Stimulated activated CD4-positive, alpha-beta T cell treated with anti-CD3 and anti-CD28 coated beads, Interleukin-1b, Interleukin-23, amount 100 ng/mL, for 4 hours (primary cell): ENCODE measurements around the gene SEPTIN10.
"Not testable (repeated sequence)": the region's sequence is repeated elsewhere in the genome, so short reads cannot be mapped to it uniquely, and the experiment has no call there.

Experiments used
- DNase-seq, 2 donors: peaks; one replicate each; pipeline ENCODE4 v3.0.0-alpha.2; 2020; ENCODE audit warnings: low read depth in 2 of 2

SEPTIN10 gene

DNA sequence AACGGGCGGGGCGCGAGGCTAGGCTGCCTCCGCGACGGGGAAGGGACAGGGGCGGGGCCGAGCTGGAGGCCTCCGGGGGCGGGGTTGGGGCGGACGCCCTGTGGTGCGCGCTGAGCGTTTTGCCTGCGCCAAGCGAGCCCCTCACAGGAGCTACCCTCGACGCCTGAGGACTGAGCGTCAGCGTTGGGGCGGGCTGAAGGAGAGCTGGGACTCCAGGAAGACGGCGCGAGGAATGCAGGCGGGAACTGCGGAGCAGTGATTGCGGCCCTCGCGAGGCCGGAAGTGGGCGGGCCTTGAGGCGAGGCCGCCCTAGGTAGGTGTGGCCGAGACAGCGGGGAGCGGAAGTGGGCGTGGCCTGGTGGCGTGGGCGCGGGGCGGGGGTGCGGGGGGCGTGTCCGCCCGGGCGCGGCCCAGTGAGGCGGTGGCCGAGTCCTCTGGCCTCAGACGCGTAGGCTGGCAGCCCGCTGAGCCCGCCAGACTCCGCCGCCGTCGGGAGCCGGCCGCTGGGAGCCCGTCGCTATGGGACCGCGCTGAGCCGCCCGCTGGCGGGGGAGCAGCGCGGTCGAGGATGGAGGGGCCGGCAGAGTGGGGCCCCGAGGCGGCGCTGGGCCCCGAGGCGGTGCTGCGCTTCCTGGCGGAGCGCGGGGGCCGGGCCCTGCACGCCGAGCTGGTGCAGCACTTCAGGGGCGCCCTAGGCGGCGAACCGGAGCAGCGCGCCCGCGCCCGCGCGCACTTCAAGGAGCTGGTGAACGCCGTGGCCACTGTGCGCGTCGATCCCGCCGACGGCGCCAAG is at the start of gene SEPTIN10, which contains the start of gene SOWAHC:
TSS of gene SEPTIN10 (minus strand) at position 45 of the 793 bp plus-strand sequence. CDS start 139 bp downstream, outside the sequence.
TSS of gene SOWAHC (plus strand) at position 443 of the 793 bp plus-strand sequence. CDS start at position 569, 126 bp downstream.
- peak; percentile 68 to 70 for DNase-seq

DNA sequence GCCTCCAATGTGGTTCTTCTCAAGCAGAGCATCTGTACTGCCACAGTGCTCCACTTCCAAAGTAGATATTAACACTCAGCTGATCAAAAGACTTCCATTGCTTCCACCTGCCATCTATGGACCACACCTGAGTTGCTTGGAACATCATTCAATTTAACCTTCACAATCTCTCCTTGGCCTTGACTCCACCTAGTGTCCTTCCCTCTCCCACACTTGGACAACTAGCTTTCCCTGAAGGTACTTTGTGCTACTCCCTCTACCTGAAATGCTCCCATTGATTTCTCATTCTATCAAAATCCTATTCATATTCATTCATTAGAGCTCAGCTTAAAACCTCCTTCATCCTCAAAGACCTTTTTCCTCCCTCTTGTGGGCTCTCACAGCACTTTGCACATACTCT is 49.1 kb upstream of the SEPTIN10 start:
- DNase-seq = no peak

DNA sequence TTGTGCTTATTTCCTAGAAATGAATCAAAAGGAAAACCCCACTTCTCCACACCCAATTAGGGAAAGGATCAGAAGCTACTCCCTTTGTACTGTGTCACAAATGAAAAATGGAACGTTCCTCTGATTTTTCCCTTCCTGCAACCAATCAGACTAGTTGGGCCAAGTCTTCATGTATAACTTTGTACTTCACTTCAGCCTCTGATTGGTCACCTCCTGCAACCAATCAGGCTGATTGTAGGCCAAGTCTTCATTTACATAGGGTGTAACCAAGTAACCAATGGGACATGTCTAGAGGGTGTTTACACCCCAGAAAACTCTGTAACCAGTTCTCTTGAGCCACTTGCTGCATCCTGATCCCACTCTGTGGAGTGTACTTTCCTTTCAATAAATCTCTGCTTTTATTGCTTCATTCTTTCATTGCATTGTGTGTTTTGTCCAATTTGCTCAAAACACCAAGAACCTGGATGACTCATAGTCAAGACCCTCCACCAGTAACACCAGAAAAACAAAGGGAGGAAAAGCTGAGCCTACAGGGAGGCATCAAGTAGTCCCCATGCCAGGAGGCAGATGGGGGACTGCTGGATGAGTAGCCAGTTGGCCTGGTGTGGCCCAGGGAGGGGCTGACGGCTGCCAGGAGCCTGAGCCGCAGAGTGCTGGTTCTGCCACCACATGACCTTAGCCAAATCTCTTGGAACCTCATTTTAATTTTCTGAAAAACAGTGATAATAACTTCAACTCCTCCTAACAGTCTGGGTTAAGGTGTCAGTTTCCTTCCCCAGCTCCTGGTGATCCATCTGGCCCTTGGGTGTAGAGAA is 46.5 kb upstream of the SEPTIN10 start:
- no peak for DNase-seq

DNA sequence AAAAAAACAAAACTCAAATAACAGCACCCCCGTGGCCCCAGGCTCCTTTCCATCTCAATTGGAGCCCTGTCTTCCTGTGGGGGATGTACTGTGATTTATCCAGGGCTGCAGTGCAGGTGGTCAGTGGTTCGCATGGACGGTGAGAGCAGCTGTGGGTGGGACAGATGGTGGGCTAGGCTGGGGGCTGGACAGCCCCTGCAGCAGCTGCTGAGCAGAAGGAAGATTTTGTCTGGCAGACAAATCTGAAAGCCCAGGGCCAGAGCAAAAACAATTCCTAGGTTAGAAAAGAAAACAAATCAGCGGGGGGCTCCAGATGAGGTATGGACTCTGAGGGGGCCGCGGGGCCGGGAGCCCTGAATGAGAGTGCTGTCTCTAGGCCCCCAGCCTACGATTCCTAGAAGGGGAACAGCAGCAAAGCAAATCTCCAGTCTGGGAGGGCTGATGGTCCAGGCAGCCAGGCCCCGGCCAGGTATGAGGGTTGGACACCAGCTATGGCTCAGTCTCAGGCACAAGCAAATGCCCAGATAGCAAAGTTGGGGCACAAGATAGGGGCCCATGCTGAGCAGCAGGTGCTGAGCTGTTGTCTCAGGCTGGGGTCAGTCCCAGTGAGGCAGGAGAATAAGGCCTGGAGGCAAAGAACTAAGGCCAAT is 45.8 kb upstream of the SEPTIN10 start:
- DNase-seq = no peak

DNA sequence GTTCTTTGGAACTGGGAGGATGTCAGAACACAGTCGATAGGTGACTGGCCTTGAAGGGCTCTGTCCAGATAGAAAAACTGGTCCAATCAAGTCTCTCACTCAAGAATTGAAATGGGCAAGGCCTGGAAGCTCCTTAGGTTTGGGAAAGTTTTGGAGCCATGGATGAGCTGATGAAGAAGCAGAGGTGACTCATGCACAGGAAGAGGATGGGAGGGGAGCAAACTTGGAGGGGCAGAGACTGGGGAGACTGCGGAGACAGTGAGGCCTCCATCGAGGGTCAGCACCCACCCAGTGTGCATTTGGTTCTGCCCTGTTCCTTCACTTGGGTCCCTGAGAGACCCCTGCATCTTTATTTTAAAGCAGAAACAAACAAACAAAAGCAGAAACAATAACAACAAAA is 41.5 kb upstream of the SEPTIN10 start:
- DNase-seq = no peak

DNA sequence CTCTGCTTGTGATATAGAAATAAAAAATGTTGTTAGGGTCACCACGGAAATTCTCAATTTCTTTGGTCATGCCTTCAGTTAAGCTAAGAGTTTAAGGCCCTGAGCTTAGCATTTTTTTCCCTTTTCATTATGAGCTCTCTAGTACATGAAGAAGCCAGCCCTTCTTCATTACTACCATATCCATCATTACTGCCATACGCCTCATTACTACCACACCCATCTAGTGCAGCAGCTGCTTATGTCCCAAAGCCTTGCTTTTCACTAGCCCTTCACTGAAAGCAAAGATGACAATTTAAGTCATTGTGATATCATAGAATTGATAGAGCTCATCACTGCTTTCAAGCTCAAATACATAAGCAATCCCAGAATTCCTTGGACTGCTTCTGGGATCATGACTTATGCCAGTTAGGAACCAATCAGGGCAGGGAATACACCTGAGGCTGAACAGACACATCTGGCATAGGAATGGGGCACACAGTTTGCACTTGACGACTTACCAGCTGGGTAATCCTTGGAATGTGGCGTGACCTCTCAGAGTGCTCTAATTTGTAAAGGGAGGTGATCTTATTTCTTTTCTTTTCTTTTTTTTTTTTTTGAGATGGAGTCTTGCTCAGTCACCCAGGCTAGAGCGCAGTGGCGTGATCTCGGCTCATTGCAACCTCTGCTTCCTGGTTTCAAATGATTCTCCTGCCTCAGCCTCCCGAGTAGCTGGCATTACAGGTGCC is 40.7 kb upstream of the SEPTIN10 start:
- no peak for DNase-seq

DNA sequence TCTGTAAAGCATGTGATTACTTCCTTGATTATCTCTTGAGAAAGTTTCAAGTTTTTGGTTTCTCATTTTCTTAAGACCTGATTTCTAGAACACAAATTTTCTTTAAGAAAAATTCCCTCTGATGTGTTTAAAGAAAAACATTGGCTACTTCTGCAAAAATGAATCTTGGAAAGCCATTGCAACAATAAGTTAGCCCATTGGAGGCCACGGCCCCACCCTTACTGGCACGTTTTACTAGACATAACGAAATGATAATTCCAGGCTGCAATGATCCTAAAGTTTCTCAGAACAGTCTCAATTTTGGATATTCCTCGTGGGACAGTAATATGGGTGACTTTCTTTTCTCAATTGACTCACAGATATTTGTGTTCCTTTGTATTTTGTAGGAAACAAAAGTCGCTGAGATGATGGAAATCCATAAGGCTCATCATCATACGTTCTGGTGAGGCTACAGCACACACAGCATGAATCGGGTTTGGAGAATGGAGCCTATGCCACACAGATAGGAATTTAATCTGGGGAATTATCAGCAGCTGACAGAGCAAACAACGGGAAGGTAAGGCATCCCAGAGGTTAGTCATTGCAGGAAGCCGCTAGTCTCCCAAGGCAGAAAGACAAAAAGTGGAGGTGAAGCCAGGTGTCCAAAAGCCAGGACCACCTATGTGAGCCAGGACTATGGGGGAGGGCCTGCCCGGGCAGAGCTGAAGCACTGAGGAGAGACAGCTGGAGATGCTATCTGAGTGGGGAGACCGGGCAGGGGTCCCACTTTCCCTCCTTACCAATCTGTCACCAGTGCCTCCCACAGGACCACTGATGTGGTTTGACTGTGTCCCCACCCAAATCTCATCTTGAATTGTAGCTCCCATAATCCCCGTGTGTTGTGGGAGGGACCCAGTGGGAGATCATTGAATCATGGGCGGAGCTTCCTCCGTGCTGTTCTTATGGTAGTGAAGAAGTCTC is 36.2 kb upstream of the SEPTIN10 start:
- DNase-seq = no peak

DNA sequence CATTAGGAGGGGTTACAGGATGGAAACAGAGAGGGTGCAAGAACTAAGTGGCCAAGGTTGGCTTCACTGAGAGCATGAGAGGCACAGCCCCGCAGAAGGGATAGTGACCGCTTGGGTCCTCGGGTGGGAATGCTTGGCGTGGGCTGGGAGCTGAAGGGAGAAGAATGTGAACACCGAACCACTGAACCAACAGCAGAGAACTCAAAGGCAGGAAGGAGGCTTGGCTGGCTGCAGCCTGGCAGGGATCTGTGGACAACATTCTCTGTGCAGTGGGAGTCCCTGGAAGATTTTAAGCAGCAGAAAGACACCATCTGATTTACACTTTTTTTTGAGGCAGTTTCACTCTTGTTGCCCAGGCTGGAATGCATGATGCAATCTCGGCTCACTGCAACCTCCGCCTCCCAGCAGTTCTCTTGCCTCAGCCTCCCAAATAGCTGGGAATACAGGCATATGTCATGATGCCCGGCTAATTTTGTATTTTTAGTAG is 34.3 kb upstream of the SEPTIN10 start:
- DNase-seq = no peak

DNA sequence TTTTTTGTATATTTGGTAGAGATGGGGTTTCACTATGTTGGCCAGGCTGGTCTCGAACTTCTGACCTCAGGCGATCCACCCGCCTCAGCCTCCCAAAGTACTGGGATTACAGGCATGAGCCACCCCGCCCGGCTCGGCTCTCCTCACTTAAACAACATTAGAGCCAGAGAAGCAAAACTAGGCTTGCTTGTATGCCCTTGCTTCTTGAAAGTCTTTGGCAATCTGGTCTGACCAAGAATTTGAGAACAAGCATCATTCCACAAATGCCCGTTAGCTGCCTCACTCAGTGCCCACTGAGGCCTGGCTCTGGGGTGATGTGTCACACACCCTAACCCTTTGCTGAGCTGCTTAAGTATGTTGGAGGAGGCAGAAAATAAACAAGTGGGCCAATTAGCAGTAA is 33.9 kb upstream of the SEPTIN10 start:
- no peak for DNase-seq

DNA sequence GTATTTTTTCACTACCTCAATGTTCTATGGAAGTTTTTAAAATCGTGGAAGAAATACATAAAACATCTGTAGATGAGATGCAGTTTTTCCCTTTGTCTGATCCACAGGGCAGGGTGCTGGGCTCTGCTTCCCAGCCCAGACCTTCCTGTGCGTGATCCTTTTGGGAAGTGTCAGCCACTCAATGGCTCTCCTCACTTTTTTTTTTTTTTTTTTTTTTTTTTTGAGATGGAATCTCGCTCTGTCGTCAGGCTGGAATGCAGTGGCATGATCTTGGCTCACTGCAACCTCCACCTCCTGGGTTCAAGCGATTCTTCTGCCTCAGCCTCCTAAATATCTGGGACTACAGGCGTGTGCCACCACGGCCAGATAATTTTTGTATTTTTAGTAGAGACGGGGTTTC is 33.2 kb upstream of the SEPTIN10 start:
- DNase-seq = no peak

DNA sequence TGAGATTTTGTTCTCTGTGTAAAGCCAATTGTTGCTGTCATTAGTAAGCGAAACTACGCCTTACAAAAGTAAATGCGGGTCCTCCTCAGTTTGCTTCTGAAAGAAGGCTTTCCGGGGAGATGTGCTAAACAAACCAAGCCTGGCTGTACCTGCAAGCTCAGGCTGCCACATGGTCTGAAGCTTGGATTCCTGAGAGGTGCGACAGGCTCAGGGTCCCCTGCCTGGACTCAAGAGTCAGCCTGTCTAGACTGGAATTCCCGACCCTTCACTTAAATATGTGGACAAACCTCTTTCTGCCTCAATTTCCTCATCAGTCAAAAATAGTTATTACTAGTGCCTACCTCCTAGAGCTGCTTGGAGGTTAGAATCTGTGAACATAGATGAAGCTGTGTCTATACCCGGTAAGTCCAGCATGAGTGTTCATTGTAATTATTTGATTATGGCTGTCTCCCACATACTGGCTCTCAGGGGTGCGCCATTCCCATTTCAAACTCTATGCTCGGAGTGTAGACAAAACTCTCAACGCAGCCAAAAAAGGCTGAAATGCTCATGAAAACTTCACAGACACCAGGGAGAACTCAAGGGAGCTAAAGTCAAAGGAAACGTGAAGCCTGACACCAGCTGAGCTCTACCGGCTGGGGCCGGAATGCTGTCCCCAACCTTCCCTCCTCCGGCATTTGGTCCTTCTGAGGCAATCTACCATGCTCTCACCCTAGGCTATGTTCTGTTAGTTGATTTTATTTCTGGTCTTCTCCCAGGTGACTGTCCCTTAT is 31.8 kb upstream of the SEPTIN10 start:
- no peak for DNase-seq

DNA sequence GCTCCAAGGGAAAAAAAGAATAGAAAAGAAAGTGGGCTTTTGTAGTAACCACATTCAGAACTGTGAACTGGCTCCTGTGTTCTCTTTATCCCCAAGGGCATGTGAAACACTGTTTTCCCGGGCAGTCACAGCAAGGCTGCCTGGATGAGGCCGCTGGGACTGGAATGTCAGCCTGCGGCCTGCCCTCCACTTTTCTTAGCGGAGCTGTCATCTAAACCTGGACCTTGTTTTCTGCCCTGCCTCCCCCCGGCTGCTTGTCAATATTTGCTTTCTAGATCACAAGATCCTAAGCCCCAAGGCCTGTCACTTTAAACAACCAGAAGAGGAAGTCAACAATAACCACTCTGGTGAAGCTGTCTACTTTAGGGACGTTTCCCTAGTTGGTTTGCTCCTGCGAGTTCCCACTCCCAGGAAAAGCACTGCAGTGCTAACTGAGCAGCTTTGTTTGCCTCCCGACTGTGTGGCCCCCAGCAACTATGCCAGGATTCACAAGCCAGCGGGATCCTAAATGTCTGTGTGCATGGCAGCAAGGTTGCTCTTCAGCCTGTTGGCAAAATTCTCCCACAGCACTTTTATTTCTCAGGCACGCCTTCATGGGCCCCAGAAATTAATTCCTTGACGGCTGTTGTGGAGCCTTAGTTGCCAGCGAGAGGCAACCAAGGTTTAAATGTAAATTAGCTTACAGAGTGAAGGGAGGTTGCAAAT is 31.0 kb upstream of the SEPTIN10 start:
- DNase-seq = no peak

DNA sequence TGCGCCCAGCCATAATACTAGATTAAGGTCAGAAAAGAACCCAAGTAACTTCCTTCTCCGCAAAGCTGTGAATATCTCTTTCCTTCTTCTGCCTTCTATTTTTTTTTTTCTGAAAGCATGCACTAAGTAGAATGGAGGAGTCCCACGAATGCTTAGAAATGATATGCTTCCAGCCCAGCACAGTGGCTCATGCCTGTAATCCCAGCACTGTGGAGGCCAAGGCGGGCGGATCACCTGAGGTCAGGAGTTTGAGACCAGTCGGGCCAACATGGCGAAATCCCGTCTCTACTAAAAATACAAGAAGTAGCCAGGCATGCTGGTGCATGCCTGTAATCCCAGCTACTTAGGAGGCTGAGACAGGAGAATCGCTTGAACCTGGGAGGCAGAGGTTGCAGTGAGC is 26.2 kb upstream of the SEPTIN10 start:
- not testable (repeated sequence) for DNase-seq

DNA sequence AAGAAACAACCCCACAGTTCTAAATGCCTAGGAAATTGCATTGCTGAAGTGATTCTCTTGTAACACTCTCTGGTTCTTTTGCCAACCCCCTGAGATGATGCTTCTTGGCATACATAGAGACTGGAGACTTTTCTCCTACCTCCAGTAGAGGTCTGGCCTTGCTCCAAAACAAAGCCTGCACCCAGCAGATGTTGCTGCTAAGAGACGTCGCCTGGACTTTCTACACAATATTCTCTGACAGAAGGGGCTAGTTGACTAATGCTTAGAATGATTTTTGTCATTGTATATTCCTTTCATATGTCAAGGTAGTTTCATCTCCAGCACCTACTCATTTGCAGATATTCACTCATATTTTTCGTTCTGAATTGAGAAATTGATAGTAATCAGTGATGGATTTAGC is 25.0 kb upstream of the SEPTIN10 start:
- DNase-seq = no peak

DNA sequence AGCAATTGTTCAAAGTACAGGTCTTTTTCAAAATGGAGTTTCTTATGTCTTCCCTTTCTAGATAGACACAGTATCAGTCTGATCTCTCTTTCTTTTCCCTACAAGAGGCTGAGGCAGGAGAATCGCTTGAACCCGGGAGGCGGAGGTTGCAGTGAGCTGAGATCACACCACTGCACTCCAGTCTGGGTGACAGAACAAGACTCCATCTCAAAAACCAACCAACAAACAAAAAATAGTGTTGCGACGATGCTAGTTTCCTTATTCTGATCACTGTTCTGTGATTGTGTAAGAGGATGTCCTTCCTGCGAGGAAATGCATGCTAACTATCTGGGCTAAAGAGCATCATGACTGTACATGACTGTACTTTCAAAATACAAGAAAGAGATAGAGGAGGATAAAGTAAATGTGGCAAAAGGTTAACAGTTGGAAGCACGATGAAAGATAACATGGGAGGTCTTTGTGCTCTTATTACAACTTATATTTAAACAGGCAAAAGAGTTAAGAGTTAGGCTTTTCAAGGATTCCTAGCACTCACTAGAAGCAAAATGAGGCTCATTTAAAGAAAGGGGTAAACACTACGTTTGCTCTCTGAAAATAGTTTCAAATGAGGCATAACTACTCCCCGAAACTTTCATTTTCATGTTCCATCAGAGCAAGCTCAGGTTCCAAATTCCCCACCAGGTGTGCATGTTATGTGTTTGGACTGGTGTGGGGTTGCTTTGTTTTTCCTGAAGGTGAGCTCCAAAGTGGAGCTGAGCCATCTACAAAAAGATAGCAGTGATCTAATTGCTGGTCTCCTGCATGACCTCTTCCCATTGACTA is 24.2 kb upstream of the SEPTIN10 start:
- DNase-seq = no peak

DNA sequence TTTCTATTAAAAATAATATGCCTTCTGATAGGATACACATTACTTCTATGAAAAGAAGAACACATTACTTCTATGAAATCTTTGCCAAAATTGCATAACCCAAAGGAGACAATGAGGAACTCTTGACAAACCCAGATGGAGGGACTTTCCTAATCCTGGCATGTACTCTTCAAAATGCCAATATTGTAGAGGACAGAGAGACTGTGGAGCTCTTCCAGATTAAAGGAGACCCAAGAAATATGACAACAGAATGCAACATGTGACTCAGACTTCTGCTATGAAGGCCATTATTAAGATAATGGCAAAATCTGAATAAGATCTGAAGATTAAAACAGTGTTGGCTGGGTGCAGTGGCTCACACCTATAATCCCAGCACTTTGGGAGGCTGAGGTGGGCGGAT is 22.6 kb upstream of the SEPTIN10 start:
- DNase-seq = no peak

DNA sequence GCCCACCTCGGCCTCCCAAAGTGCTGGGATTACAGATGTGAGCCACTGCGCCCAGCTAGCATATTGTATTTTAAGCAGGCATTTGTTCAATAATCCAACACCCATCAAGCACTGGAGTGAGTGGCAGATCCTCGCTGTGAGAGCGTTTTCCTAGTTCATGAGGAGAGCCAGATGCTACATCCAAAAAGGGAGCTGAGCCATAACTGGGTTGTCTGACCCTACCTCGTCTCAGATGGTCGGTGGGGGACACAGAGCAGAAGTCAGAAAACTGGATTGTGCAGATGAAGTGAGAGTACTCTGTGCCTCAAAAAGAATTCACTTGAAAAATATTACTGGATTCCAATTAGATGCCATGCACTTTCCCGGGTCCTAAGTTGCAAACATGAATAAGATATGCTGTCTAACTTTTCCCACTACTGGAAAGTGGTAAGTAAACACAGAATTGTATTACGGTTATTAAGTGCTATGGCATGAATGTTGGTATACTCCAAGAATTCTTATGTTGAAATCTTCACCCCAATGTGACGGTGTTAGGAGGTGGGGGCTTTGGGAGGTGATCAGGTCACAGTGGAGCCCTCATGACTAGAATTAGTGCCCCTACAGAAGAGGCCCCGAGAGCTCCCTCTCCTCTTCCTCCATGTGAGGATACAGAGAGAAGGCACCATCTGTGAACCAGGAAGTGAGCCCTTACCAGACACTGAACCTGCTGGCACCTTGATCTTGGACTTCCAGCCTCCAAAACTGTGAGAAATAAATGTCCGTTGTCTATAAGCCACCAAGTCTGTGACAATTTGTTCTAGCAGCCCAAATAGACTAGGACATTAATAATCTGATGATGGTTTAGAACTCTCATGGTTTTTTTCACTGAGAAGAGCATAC is 21.9 kb upstream of the SEPTIN10 start:
- no peak for DNase-seq
